ENCODE measurements around the gene CTIF. TPM values are rescaled to one million over a fixed set of nuclear protein-coding genes. Genes with fewer than 3 reads are reported as not detected.
"Not testable (repeated sequence)": the region's sequence is repeated elsewhere in the genome, so short reads cannot be mapped to it uniquely, and the experiment has no call there.

CTIF gene
- total RNA-seq, 1 donor from 2014 or later: 60.0 TPM

- Histone ChIP-seq H3K9me3 (replicated peaks) (no peaks in the 10 kb centered on the region), H3K36me3 (no peaks in the 10 kb centered on the region), H3K27me3 (ENCODE audit: low read depth) (no peaks in the 10 kb centered on the region), H3K27ac (replicated peaks) (no peak overlapping the region), H3K4me1 (peaks cover 54% of the 10 kb centered on the region), H3K4me3 (no peak overlapping the region)
- TF ChIP-seq CTCF (IDR thresholded peaks at IDR 0.05; ENCODE audit: borderline replicate concordance): no peak
- DNase-seq: no peak
- intact Hi-C loops (cut with micrococcal nuclease): no loop called here
Observed at GRCh38 chr18:48810805-48811204, 272.0 kb downstream of the CTIF start.

- TF ChIP-seq CTCF (IDR thresholded peaks at IDR 0.05; ENCODE audit: borderline replicate concordance): no peak
- no peak for DNase-seq
- peaks cover 48% of the 10 kb centered on the region for H3K4me1 ChIP-seq
- H3K9me3 ChIP-seq (replicated peaks): no peaks in the 10 kb centered on the region
- no peaks in the 10 kb centered on the region for H3K36me3 ChIP-seq
- intact Hi-C loops (cut with micrococcal nuclease): no loop called here
- no peak overlapping the region for H3K4me3 ChIP-seq
- H3K27me3 ChIP-seq (ENCODE audit: low read depth): no peaks in the 10 kb centered on the region
- no peak overlapping the region for H3K27ac ChIP-seq (replicated peaks)
Observed at GRCh38 chr18:48811401-48811800, 272.6 kb downstream of the CTIF start.

GRCh38 chr18:48811977-48812451 lies 273.2 kb downstream of the CTIF start:
- intact Hi-C loops (cut with micrococcal nuclease); H3K9me3 ChIP-seq (replicated peaks): not testable (repeated sequence)

GRCh38 chr18:48813321-48813720 lies 274.5 kb downstream of the CTIF start:
- no peaks in the 10 kb centered on the region for H3K27me3 ChIP-seq (ENCODE audit: low read depth)
- intact Hi-C loops (cut with micrococcal nuclease): no loop called here
- no peak for TF ChIP-seq CTCF (IDR thresholded peaks at IDR 0.05; ENCODE audit: borderline replicate concordance)
- H3K4me3 ChIP-seq: no peak overlapping the region
- no peak for DNase-seq
- H3K36me3 ChIP-seq: peaks cover 6% of the 10 kb centered on the region
- H3K4me1 ChIP-seq: peaks cover 29% of the 10 kb centered on the region
- no peaks in the 10 kb centered on the region for H3K9me3 ChIP-seq (replicated peaks)
- H3K27ac ChIP-seq (replicated peaks): peak overlapping the region; percentile 41

More at GRCh38 chr18:48811977-48812451, 273.2 kb downstream of the CTIF start:
- not testable (repeated sequence) for H3K27me3 ChIP-seq (ENCODE audit: low read depth); H3K27ac ChIP-seq (replicated peaks); DNase-seq; H3K4me3 ChIP-seq; H3K36me3 ChIP-seq
- peaks cover 42% of the 10 kb centered on the region for H3K4me1 ChIP-seq

GRCh38 chr18:48813833-48814489 lies 275.1 kb downstream of the CTIF start:
- Histone ChIP-seq H3K27me3 (ENCODE audit: low read depth) (no peaks in the 10 kb centered on the region), H3K4me3 (no peak overlapping the region), H3K4me1 (peaks cover 28% of the 10 kb centered on the region), H3K27ac (replicated peaks) (peak overlapping the region; percentile 41), H3K9me3 (replicated peaks) (no peaks in the 10 kb centered on the region), H3K36me3 (peaks cover 6% of the 10 kb centered on the region)
- peak; percentile 24 for DNase-seq
- no peak for TF ChIP-seq CTCF (IDR thresholded peaks at IDR 0.05; ENCODE audit: borderline replicate concordance)
- intact Hi-C loops (cut with micrococcal nuclease): no loop called here

- H3K27ac ChIP-seq (replicated peaks): peak overlapping the region; percentile 41
- H3K4me3 ChIP-seq: no peak overlapping the region
- H3K9me3 ChIP-seq (replicated peaks): no peaks in the 10 kb centered on the region
- H3K36me3 ChIP-seq: peaks cover 6% of the 10 kb centered on the region
- DNase-seq: no peak
- H3K27me3 ChIP-seq (ENCODE audit: low read depth): no peaks in the 10 kb centered on the region
- TF ChIP-seq CTCF (IDR thresholded peaks at IDR 0.05; ENCODE audit: borderline replicate concordance): no peak
- peaks cover 31% of the 10 kb centered on the region for H3K4me1 ChIP-seq
- intact Hi-C loops (cut with micrococcal nuclease): no loop called here
Observed at GRCh38 chr18:48814490-48815178, 275.8 kb downstream of the CTIF start.

Measured in left ventricle myocardium inferior (tissue), 1 donor.